GM12878 (cell line): ENCODE data around the gene EP300. TPM values are rescaled to one million over a fixed set of nuclear protein-coding genes. Genes with fewer than 3 reads are reported as not detected.

Experiments
- ASH2L ChIP-seq: fragments of 300-600, 200-600 bp; sonication (generic); IDR thresholded peaks from 2 replicates; pipeline ENCODE4 v1.6.1; 2017; ENCODE audit warnings: low read depth, mild to moderate bottlenecking, borderline replicate concordance
- ATF7 ChIP-seq: fragments of 450-650 bp; IDR thresholded peaks from 2 replicates; pipeline ENCODE4 v1.6.1; 2016; ENCODE audit warnings: low read depth, mild to moderate bottlenecking
- CTCF ChIP-seq, 3 experiments: IDR thresholded peaks in 2 of 3; conservative IDR thresholded peaks in 1 of 3; 2 replicates each; pipeline ENCODE4 v1.5.1; 2011; ENCODE audit warnings: low read depth in 3 of 3, low read length in 3 of 3, mild to moderate bottlenecking in 3 of 3, control low read depth in 2 of 3, moderate library complexity in 2 of 3, inconsistent platforms in 1 of 3, mixed read lengths in 1 of 3; ENCODE audit not compliant: control insufficient read depth in 2 of 3, insufficient read depth in 1 of 3; ENCODE audit errors: extremely low read depth in 1 of 3
- ESRRA ChIP-seq: IDR thresholded peaks from 2 replicates; pipeline ENCODE4 v1.6.1; 2012; ENCODE audit warnings: mild to moderate bottlenecking, low read length, improper control_type of control experiment
- GABPA ChIP-seq: IDR thresholded peaks from 2 replicates; pipeline ENCODE4 v1.6.1; 2014; ENCODE audit warnings: antibody characterized with exemption, low read depth, mild to moderate bottlenecking, inconsistent platforms
- HSF1 ChIP-seq: fragments of 150-350 bp; IDR thresholded peaks from 2 replicates; pipeline ENCODE4 v1.6.1; 2014; ENCODE audit warnings: mild to moderate bottlenecking, low read depth, low read length
- KLF5 ChIP-seq: fragments of 450-650 bp; IDR thresholded peaks from 2 replicates; pipeline ENCODE4 v1.6.1; 2014; ENCODE audit warnings: mild to moderate bottlenecking; ENCODE audit not compliant: partially characterized antibody
- NFYB ChIP-seq: IDR thresholded peaks from 2 replicates; pipeline ENCODE4 v1.6.1; 2011; ENCODE audit warnings: low read depth, mild to moderate bottlenecking, low read length, improper control_type of control experiment, moderate library complexity; ENCODE audit not compliant: insufficient read depth
- NRF1 ChIP-seq: conservative IDR thresholded peaks from 2 replicates; pipeline ENCODE4 v1.6.1; 2011; ENCODE audit warnings: mild to moderate bottlenecking, low read depth, low read length, improper control_type of control experiment
- POU2F2 ChIP-seq: IDR thresholded peaks from 3 replicates; pipeline ENCODE4 v1.6.1; 2011; ENCODE audit warnings: low read depth, mild to moderate bottlenecking, low read length, borderline replicate concordance
- SREBF2 ChIP-seq: IDR thresholded peaks from 2 replicates; pipeline ENCODE4 v1.6.1; 2012; ENCODE audit warnings: mild to moderate bottlenecking, low read length
- polyA plus RNA-seq, 11 experiments: library from polyadenylated mRNA; depleted of rRNA in 4 of 11; unstranded in 6 of 11; stranded (reverse) in 5 of 11; fragments of >200 nt; fragmentation: Nextera tagmentation in 4 of 11; fragmentation: Illumina TruSeq in 1 of 11; extraction: Ambion mirVana in 4 of 11; extraction: Trizol in 1 of 11; gene quantifications; 1 replicate in 1 of 11; 2 replicates in 10 of 11; pipeline versions ENCODE4 v1.2.1 to v1.2.3, GENCODE V29; 2011 to 2016; ENCODE audit warnings: inconsistent platforms in 2 of 11, missing spikeins in 2 of 11, low read depth in 1 of 11
- total RNA-seq, 4 experiments: library from RNA; depleted of rRNA in 3 of 4; stranded (reverse); fragments of >200 nt in 3 of 4; fragmentation: Illumina TruSeq in 1 of 4; extraction: Trizol in 1 of 4; gene quantifications; 2 replicates each; pipeline versions ENCODE4 v1.2.1 to v1.2.3, GENCODE V29; 2013 to 2021
- TF ChIP-seq, protein P1 (sequence below): fragments of 450-650 bp; IDR thresholded peaks from 2 replicates; pipeline ENCODE4 v1.6.1; 2016; ENCODE audit warnings: mild to moderate bottlenecking
- TF ChIP-seq, protein P2 (sequence below): fragments of 450-650 bp; IDR thresholded peaks from 2 replicates; pipeline ENCODE4 v1.6.1; 2017; ENCODE audit warnings: mild to moderate bottlenecking, moderate library complexity
- TF ChIP-seq, protein P3 (sequence below): fragments of 450-650 bp; IDR thresholded peaks from 2 replicates; pipeline ENCODE4 v1.6.1; 2016; ENCODE audit warnings: mild to moderate bottlenecking, moderate library complexity, borderline replicate concordance

EP300 gene
- total and polyA plus RNA-seq, 10 of the 15 experiments (the other 5 are each of a cell fraction or from before 2014, with no cell fraction given): 5.5 to 48.5 (median 23.6) TPM

DNA sequence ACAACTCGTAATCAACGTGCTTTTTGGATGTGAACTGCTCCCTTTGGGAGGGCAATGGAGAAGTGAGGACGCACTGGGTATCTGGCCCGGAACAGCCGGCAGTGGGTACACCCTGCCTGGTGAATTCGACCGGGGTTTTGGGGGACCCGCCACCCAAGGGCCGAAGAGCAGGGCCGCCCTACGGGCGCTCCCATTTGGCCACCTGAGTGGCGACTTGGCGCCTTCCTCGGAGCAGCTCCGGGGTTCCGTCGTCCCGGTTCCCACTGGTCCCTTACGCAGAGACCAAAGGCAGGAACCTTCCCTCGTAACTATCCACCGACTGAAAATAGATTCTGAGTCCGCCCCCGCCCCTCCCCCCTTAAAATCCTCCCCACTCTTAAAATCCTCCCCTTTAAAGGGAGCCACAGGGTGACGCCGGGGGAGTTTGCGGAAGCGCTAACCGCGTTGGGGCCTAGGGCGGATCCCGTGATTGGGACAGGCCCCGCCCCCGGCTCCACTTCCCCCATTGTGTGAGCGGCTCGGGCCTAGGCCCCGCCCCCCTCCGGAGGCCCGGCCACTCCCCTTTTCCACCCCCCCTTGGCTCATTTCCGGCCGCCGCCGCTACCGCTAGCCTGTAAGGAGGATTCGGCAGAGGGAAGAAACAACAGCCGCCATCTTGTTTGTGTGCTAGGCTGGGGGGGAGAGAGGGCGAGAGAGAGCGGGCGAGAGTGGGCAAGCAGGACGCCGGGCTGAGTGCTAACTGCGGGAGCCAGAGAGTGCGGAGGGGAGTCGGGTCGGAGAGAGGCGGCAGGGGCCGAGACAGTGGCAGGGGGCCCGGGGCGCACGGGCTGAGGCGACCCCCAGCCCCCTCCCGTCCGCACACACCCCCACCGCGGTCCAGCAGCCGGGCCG is 1.0 kb upstream of the EP300 start (continued):
- TF ChIP-seq CTCF (IDR thresholded peaks at IDR 0.05 in 2 of 3, conservative IDR thresholded peaks at IDR 0.05 in 1 of 3; ENCODE audit: control insufficient read depth in 2 of 3, extremely low read depth in 1 of 3, insufficient read depth in 1 of 3, low read depth in 3 of 3, low read length in 3 of 3) (no peak), HSF1 (0 out of 2 replicates have a peak, but pooled peaks have one; percentile 26), POU2F2 (peak; percentile 68; the same call in 2 of the 3 replicates), GABPA (peak; percentile 59), KLF5 (no peak), ATF7 (0 out of 2 replicates have a peak, but pooled peaks have one; percentile 24), NFYB (0 out of 2 replicates have a peak, but pooled peaks have one; percentile 28), ASH2L (no peak), ESRRA (no peak), SREBF2 (no peak), NRF1 (no peak)
- TF ChIP-seq, protein P1, sequence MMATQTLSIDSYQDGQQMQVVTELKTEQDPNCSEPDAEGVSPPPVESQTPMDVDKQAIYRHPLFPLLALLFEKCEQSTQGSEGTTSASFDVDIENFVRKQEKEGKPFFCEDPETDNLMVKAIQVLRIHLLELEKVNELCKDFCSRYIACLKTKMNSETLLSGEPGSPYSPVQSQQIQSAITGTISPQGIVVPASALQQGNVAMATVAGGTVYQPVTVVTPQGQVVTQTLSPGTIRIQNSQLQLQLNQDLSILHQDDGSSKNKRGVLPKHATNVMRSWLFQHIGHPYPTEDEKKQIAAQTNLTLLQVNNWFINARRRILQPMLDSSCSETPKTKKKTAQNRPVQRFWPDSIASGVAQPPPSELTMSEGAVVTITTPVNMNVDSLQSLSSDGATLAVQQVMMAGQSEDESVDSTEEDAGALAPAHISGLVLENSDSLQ: peak; percentile 13; the same call in 1 of the 2 replicates
- TF ChIP-seq, protein P2, sequence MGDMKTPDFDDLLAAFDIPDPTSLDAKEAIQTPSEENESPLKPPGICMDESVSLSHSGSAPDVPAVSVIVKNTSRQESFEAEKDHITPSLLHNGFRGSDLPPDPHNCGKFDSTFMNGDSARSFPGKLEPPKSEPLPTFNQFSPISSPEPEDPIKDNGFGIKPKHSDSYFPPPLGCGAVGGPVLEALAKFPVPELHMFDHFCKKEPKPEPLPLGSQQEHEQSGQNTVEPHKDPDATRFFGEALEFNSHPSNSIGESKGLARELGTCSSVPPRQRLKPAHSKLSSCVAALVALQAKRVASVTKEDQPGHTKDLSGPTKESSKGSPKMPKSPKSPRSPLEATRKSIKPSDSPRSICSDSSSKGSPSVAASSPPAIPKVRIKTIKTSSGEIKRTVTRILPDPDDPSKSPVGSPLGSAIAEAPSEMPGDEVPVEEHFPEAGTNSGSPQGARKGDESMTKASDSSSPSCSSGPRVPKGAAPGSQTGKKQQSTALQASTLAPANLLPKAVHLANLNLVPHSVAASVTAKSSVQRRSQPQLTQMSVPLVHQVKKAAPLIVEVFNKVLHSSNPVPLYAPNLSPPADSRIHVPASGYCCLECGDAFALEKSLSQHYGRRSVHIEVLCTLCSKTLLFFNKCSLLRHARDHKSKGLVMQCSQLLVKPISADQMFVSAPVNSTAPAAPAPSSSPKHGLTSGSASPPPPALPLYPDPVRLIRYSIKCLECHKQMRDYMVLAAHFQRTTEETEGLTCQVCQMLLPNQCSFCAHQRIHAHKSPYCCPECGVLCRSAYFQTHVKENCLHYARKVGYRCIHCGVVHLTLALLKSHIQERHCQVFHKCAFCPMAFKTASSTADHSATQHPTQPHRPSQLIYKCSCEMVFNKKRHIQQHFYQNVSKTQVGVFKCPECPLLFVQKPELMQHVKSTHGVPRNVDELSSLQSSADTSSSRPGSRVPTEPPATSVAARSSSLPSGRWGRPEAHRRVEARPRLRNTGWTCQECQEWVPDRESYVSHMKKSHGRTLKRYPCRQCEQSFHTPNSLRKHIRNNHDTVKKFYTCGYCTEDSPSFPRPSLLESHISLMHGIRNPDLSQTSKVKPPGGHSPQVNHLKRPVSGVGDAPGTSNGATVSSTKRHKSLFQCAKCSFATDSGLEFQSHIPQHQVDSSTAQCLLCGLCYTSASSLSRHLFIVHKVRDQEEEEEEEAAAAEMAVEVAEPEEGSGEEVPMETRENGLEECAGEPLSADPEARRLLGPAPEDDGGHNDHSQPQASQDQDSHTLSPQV: no peak
- TF ChIP-seq, protein P3, sequence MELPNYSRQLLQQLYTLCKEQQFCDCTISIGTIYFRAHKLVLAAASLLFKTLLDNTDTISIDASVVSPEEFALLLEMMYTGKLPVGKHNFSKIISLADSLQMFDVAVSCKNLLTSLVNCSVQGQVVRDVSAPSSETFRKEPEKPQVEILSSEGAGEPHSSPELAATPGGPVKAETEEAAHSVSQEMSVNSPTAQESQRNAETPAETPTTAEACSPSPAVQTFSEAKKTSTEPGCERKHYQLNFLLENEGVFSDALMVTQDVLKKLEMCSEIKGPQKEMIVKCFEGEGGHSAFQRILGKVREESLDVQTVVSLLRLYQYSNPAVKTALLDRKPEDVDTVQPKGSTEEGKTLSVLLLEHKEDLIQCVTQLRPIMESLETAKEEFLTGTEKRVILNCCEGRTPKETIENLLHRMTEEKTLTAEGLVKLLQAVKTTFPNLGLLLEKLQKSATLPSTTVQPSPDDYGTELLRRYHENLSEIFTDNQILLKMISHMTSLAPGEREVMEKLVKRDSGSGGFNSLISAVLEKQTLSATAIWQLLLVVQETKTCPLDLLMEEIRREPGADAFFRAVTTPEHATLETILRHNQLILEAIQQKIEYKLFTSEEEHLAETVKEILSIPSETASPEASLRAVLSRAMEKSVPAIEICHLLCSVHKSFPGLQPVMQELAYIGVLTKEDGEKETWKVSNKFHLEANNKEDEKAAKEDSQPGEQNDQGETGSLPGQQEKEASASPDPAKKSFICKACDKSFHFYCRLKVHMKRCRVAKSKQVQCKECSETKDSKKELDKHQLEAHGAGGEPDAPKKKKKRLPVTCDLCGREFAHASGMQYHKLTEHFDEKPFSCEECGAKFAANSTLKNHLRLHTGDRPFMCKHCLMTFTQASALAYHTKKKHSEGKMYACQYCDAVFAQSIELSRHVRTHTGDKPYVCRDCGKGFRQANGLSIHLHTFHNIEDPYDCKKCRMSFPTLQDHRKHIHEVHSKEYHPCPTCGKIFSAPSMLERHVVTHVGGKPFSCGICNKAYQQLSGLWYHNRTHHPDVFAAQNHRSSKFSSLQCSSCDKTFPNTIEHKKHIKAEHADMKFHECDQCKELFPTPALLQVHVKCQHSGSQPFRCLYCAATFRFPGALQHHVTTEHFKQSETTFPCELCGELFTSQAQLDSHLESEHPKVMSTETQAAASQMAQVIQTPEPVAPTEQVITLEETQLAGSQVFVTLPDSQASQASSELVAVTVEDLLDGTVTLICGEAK: peak; percentile 57; the same call in 1 of the 2 replicates
